ENCODE results near the gene IGFN1.

IGFN1 gene

GRCh38 chr1:201171063-201172036 lies 19.3 kb upstream of the IGFN1 start:
- no peak for TF ChIP-seq EZH2 (IDR thresholded peaks at IDR 0.05; ENCODE audit: borderline replicate concordance, low read depth, low read length, severe bottlenecking)
- TF ChIP-seq CTCF (IDR thresholded peaks at IDR 0.05; ENCODE audit: borderline replicate concordance, extremely low read depth, low read length, poor library complexity, severe bottlenecking), result no peak
- H3K27ac ChIP-seq (ENCODE audit: low read length), result no peak overlapping the region
- no peaks in the 10 kb centered on the region for H3K36me3 ChIP-seq (ENCODE audit: insufficient read depth, low read length)
- no peak overlapping the region for H3K9ac ChIP-seq (ENCODE audit: low read depth, low read length)
- no peaks in the 10 kb centered on the region for H3K79me2 ChIP-seq (ENCODE audit: insufficient read depth, low read length)
- H3K9me3 ChIP-seq (ENCODE audit: insufficient read depth, low read length, severe bottlenecking), result no peaks in the 10 kb centered on the region
- no peak overlapping the region for H3K4me2 ChIP-seq (ENCODE audit: insufficient read depth, low read length)
- no peak overlapping the region for H3K4me3 ChIP-seq (ENCODE audit: low read depth in 1 of 2, low read length in 2 of 2)
- no peak for DNase-seq
- no peaks in the 10 kb centered on the region for H3K4me1 ChIP-seq (ENCODE audit: insufficient read depth, low read length)
- no peaks in the 10 kb centered on the region for H4K20me1 ChIP-seq (ENCODE audit: insufficient read depth, low read length)
- no peak overlapping the region for H2AFZ ChIP-seq (ENCODE audit: low read depth, low read length)
- no peak for ATAC-seq (ENCODE audit: insufficient read depth, low read depth)
- peaks cover 18% of the 10 kb centered on the region for H3K27me3 ChIP-seq (ENCODE audit: insufficient read depth, low read length, poor library complexity)

GRCh38 chr1:201172326-201172725 lies 18.3 kb upstream of the IGFN1 start:
- Histone ChIP-seq H3K9me3 (ENCODE audit: insufficient read depth, low read length, severe bottlenecking) (no peaks in the 10 kb centered on the region), H3K4me2 (ENCODE audit: insufficient read depth, low read length) (no peak overlapping the region), H3K36me3 (ENCODE audit: insufficient read depth, low read length) (no peaks in the 10 kb centered on the region), H3K9ac (ENCODE audit: low read depth, low read length) (no peak overlapping the region), H2AFZ (ENCODE audit: low read depth, low read length) (no peak overlapping the region), H3K27ac (ENCODE audit: low read length) (no peak overlapping the region), H3K4me3 (ENCODE audit: low read depth in 1 of 2, low read length in 2 of 2) (no peak overlapping the region), H4K20me1 (ENCODE audit: insufficient read depth, low read length) (no peaks in the 10 kb centered on the region), H3K79me2 (ENCODE audit: insufficient read depth, low read length) (no peaks in the 10 kb centered on the region), H3K4me1 (ENCODE audit: insufficient read depth, low read length) (no peaks in the 10 kb centered on the region), H3K27me3 (ENCODE audit: insufficient read depth, low read length, poor library complexity) (peaks cover 23% of the 10 kb centered on the region)
- ATAC-seq (ENCODE audit: insufficient read depth, low read depth) (no peak), DNase-seq (no peak)
- TF ChIP-seq EZH2 (IDR thresholded peaks at IDR 0.05; ENCODE audit: borderline replicate concordance, low read depth, low read length, severe bottlenecking), result no peak
- no peak for TF ChIP-seq CTCF (IDR thresholded peaks at IDR 0.05; ENCODE audit: borderline replicate concordance, extremely low read depth, low read length, poor library complexity, severe bottlenecking)

- no peaks in the 10 kb centered on the region for H3K9me3 ChIP-seq (ENCODE audit: insufficient read depth, low read length, severe bottlenecking)
- no peaks in the 10 kb centered on the region for H3K4me1 ChIP-seq (ENCODE audit: insufficient read depth, low read length)
- no peaks in the 10 kb centered on the region for H3K36me3 ChIP-seq (ENCODE audit: insufficient read depth, low read length)
- ATAC-seq (ENCODE audit: insufficient read depth, low read depth) (no peak), DNase-seq (no peak)
- no peak overlapping the region for H3K27ac ChIP-seq (ENCODE audit: low read length)
- H4K20me1 ChIP-seq (ENCODE audit: insufficient read depth, low read length), result no peaks in the 10 kb centered on the region
- H3K9ac ChIP-seq (ENCODE audit: low read depth, low read length), result no peak overlapping the region
- no peak overlapping the region for H3K4me2 ChIP-seq (ENCODE audit: insufficient read depth, low read length)
- H3K27me3 ChIP-seq (ENCODE audit: insufficient read depth, low read length, poor library complexity), result peaks cover 16% of the 10 kb centered on the region
- H3K4me3 ChIP-seq (ENCODE audit: low read depth in 1 of 2, low read length in 2 of 2), result no peak overlapping the region
- H3K79me2 ChIP-seq (ENCODE audit: insufficient read depth, low read length), result no peaks in the 10 kb centered on the region
- no peak overlapping the region for H2AFZ ChIP-seq (ENCODE audit: low read depth, low read length)
- TF ChIP-seq EZH2 (IDR thresholded peaks at IDR 0.05; ENCODE audit: borderline replicate concordance, low read depth, low read length, severe bottlenecking) (no peak), CTCF (IDR thresholded peaks at IDR 0.05; ENCODE audit: borderline replicate concordance, extremely low read depth, low read length, poor library complexity, severe bottlenecking) (no peak)
Measured at GRCh38 chr1:201172999-201173610, 17.5 kb upstream of the IGFN1 start.
